ENCODE measurements around the gene LRRC71.

DNA sequence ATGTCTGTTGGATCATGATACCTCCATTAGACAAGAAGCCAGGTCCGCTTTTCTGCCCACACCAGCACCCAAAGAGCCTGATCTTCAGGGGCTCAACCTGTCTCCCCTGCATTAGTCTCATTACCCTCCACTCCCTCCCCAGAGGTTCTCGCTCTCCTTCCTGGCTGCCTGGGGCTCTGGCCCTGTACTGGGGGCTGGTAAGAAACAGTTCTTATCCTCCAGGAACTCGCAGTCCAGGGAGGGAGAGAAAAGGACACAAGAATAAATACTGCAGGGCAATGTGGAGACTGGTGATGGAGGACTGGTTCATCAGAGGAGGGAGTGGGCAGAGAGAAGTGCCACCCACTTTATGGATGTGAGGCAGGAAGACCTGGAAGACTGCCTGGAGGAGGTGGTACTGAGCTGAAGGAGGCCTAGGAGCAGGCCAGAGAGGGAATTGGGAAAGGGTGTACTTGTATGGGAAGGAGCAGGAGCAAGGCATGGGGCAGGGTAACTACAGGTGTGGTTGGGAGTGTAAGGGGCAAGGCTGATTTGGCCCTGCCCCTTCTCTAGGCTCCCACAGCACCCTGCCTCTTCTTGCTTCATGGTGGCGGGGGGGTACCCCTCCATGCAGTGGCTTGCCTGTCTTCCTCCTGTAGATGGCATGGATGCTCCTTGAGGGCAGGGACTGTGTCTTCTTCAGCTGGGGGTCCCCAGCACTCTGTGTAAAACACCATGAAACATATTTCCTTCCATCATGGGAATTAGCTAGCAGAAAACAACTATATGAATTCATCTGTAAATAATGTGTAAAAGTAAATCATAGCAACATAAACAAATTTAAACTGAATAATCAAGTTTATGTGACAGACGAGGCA lies 5.0 kb downstream of the LRRC71 start:
- TF ChIP-seq, protein P1, sequence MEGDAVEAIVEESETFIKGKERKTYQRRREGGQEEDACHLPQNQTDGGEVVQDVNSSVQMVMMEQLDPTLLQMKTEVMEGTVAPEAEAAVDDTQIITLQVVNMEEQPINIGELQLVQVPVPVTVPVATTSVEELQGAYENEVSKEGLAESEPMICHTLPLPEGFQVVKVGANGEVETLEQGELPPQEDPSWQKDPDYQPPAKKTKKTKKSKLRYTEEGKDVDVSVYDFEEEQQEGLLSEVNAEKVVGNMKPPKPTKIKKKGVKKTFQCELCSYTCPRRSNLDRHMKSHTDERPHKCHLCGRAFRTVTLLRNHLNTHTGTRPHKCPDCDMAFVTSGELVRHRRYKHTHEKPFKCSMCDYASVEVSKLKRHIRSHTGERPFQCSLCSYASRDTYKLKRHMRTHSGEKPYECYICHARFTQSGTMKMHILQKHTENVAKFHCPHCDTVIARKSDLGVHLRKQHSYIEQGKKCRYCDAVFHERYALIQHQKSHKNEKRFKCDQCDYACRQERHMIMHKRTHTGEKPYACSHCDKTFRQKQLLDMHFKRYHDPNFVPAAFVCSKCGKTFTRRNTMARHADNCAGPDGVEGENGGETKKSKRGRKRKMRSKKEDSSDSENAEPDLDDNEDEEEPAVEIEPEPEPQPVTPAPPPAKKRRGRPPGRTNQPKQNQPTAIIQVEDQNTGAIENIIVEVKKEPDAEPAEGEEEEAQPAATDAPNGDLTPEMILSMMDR (IDR thresholded peaks at IDR 0.05) = no peak
- no peak for TF ChIP-seq EZH2phosphoT487 (IDR thresholded peaks at IDR 0.05)
